ENCODE results near the gene DES. TPM values are rescaled to one million over a fixed set of nuclear protein-coding genes. Genes with fewer than 3 reads are reported as not detected.
A peak's percentile ranks its signal among the peaks of the same experiment; 100 is the strongest.
"Not testable (repeated sequence)": the region's sequence is repeated elsewhere in the genome, so short reads cannot be mapped to it uniquely, and the experiment has no call there.

Gene DES
- total RNA-seq, 1 donor from 2014 or later: not detected

DNA sequence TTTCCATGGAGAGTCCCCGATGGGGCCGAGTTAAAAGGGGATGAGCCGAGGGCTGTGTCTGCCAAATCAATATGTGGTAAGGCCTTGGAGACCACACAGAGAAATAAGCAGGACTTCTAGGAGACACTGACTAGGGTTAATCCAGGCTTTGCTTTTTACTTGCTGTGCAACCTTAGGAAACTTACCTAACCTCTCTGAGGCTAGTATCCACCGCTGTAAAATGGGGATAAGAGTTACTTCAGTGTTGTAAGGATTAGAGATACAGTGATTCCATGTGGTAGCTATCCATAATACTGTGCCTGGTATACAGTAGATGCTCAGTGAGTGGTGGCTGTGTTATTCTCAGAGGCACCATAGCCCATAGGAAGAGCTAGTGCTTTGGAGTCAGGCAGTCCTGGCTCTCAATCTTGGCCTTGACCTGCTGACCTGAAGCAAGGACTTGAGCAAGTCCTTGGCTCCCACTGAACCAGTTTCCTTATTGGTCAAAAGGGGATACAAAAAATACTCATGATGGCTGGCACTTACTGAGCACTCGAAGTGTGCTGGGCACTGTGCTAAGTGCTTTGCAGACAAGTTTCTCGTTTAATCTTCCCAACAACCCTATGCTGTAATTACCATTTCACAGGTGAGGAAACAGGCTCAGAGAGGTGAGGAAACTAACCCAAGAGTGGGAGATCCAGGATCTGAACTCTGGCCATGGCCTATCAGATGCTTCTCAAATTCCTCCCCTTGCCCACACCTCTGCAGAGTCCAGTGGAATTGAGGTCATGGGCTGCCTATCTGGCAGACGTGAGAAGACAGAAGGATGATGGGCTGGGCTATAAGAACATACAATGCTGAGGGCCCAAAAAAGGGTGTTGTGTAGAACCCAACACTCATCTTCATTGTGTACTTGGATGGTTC lies 12.0 kb upstream of the DES start:
- TF ChIP-seq, protein P1, sequence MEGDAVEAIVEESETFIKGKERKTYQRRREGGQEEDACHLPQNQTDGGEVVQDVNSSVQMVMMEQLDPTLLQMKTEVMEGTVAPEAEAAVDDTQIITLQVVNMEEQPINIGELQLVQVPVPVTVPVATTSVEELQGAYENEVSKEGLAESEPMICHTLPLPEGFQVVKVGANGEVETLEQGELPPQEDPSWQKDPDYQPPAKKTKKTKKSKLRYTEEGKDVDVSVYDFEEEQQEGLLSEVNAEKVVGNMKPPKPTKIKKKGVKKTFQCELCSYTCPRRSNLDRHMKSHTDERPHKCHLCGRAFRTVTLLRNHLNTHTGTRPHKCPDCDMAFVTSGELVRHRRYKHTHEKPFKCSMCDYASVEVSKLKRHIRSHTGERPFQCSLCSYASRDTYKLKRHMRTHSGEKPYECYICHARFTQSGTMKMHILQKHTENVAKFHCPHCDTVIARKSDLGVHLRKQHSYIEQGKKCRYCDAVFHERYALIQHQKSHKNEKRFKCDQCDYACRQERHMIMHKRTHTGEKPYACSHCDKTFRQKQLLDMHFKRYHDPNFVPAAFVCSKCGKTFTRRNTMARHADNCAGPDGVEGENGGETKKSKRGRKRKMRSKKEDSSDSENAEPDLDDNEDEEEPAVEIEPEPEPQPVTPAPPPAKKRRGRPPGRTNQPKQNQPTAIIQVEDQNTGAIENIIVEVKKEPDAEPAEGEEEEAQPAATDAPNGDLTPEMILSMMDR (IDR thresholded peaks at IDR 0.05; ENCODE audit: insufficient read depth, low read length, severe bottlenecking): no peak
- Histone ChIP-seq H3K36me3 (ENCODE audit: control insufficient read depth, insufficient read depth, low read length) (no peaks in the 10 kb centered on the region), H3K27me3 (ENCODE audit: control insufficient read depth, insufficient read depth, low read length) (no peaks in the 10 kb centered on the region), H3K4me3 (ENCODE audit: low read depth, low read length) (no peak overlapping the region)
- FAIRE-seq (peak; percentile 36), DNase-seq (ENCODE audit: low read depth) (no peak)

DNA sequence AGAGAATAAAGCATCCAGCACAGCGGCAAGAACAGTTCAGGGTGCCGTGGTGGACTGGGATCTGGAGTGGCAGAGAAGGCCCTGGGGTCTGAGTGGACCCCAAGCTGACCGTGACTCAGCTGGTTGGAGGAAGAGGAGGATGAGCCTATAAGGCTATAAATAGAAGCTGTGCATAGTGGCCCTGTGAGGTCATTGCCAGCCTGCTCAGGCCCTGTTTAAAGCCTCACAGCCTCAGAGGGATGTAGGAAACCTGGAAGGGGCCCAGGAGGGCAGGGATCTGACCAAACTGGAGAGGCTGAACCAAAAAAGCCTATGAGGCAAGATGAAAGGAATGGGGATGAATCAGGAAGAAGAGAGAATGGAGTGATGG lies 11.3 kb upstream of the DES start:
- FAIRE-seq (peak; percentile 90), DNase-seq (ENCODE audit: low read depth) (peak; percentile 22)
- TF ChIP-seq, protein P1 (IDR thresholded peaks at IDR 0.05; ENCODE audit: insufficient read depth, low read length, severe bottlenecking): no peak

DNA sequence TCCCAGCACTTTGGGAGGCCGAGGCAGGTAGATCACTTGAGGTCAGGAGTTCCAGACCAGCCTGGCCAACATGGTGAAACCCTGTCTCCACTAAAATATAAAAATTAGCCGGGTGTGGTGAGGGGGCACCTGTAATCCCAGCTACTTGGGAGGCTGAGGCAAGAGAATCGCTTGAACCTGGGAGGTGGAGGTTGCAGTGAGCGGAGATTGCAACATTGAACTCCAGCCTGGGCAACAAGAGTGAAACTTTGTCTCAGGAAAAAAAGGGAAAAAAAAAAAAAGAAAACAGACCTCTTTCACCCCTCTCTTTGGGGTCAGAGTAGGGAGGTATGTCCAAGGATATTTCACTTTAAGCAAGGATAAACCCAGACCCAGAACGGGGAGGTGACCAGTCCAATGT lies 10.8 kb upstream of the DES start:
- H3K27me3 ChIP-seq (ENCODE audit: control insufficient read depth, insufficient read depth, low read length); FAIRE-seq; DNase-seq (ENCODE audit: low read depth); H3K4me3 ChIP-seq (ENCODE audit: low read depth, low read length); H3K36me3 ChIP-seq (ENCODE audit: control insufficient read depth, insufficient read depth, low read length): not testable (repeated sequence)

More for the DNA sequence above, 11.3 kb upstream of the DES start:
- Histone ChIP-seq H3K4me3 (ENCODE audit: low read depth, low read length) (no peak overlapping the region), H3K36me3 (ENCODE audit: control insufficient read depth, insufficient read depth, low read length) (no peaks in the 10 kb centered on the region), H3K27me3 (ENCODE audit: control insufficient read depth, insufficient read depth, low read length) (no peaks in the 10 kb centered on the region)

DNA sequence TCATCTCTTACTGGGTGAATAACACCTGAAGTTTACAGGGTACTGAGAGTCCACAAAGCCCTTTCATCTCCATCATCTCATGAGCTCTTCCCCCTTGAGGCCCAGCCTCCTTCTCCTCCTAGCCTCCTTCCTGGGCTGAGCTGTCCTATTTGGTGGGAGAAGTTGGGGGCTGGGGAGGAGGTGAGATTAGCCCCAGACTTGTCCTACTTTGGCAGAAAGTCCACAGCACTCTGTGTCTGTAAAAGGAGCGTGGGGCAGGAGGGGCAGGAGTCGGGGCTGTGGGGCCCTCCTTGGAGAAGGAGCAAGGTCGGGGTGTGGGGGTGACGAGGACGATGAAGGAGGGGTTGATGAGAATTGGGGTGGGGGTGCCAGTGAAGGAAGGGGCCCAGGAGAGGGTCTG lies 10.0 kb upstream of the DES start:
- Histone ChIP-seq H3K27me3 (ENCODE audit: control insufficient read depth, insufficient read depth, low read length) (no peaks in the 10 kb centered on the region), H3K36me3 (ENCODE audit: control insufficient read depth, insufficient read depth, low read length) (no peaks in the 10 kb centered on the region), H3K4me3 (ENCODE audit: low read depth, low read length) (no peak overlapping the region)
- DNase-seq (ENCODE audit: low read depth): no peak
- TF ChIP-seq, protein P1 (IDR thresholded peaks at IDR 0.05; ENCODE audit: insufficient read depth, low read length, severe bottlenecking): no peak
- FAIRE-seq: no peak

DNA sequence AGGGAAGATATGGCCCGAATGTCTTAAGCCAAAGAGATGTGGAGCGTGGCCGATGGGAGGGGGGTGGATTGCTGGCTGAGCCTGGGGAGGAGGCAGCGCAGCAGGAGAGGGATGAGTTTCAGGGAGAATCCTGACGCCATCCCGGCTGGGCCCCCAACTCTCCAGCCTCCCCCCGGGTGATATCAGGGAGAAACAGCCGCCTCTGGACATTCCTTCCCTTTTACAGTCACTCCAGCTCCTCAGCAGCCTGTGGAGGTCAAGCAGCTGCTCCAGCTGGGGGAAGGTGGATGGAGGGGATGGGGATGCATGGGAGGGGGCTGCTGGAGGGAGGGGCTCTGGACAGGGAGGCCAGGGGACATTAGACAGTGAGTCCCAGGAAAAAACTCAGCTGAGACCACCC lies 9.5 kb upstream of the DES start:
- TF ChIP-seq, protein P1 (IDR thresholded peaks at IDR 0.05; ENCODE audit: insufficient read depth, low read length, severe bottlenecking): no peak
- FAIRE-seq (no peak), DNase-seq (ENCODE audit: low read depth) (no peak)
- H3K36me3 ChIP-seq (ENCODE audit: control insufficient read depth, insufficient read depth, low read length): no peaks in the 10 kb centered on the region
- H3K27me3 ChIP-seq (ENCODE audit: control insufficient read depth, insufficient read depth, low read length): no peaks in the 10 kb centered on the region
- no peak overlapping the region for H3K4me3 ChIP-seq (ENCODE audit: low read depth, low read length)

DNA sequence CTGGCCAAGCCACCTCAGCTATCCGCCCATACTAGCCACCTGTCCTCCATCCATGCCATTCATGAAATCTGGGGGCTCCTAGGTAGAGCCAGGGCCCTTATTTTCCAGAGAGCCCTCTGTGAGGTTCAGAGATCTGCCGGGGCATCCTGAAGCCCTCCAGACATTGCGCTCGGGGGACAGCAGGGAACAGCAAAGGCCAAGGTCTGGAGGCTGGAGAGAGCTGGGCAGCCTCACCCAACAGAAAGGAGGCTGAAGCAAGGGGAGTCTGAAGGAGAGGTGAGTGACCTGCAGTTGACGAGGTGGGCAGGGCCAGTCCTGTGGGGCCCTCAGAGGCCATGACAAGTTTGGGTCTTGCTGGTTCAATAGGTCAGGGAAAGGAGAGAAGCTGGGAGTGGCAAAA lies 8.6 kb upstream of the DES start:
- no peak for FAIRE-seq
- H3K36me3 ChIP-seq (ENCODE audit: control insufficient read depth, insufficient read depth, low read length): no peaks in the 10 kb centered on the region

More for the DNA sequence above, 8.6 kb upstream of the DES start:
- TF ChIP-seq, protein P1 (IDR thresholded peaks at IDR 0.05; ENCODE audit: insufficient read depth, low read length, severe bottlenecking): no peak
- H3K4me3 ChIP-seq (ENCODE audit: low read depth, low read length): no peak overlapping the region
- DNase-seq (ENCODE audit: low read depth): no peak
- H3K27me3 ChIP-seq (ENCODE audit: control insufficient read depth, insufficient read depth, low read length): no peaks in the 10 kb centered on the region
